H9 (cell line): ENCODE results near the gene PMIS2. TPM values are rescaled to one million over a fixed set of nuclear protein-coding genes. Genes with fewer than 3 reads are reported as not detected.
A peak's percentile ranks its signal among the peaks of the same experiment; 100 is the strongest.

Source experiments
- DNase-seq: peaks from one replicate; pipeline ENCODE4 v3.0.0-alpha.2; 2017
- H2AFZ ChIP-seq: one replicate; pipeline ENCODE4 v1.6.1; 2013; ENCODE audit warnings: mild to moderate bottlenecking, low read length, control low read depth, moderate library complexity
- H2AK5ac ChIP-seq: 2 replicates; pipeline ENCODE4 v1.6.1; 2013; ENCODE audit warnings: low read length, control low read depth, mixed read lengths; ENCODE audit not compliant: insufficient read length
- H2BK120ac ChIP-seq: one replicate; pipeline ENCODE4 v1.6.1; 2013; ENCODE audit warnings: low read depth, mild to moderate bottlenecking, low read length, control low read depth, inconsistent platforms; ENCODE audit not compliant: poor library complexity, severe bottlenecking
- H2BK12ac ChIP-seq: 2 replicates; pipeline ENCODE4 v1.6.1; 2013; ENCODE audit warnings: low read length, control low read depth, mixed read lengths, low read depth; ENCODE audit not compliant: insufficient read length
- H2BK15ac ChIP-seq: 2 replicates; pipeline ENCODE4 v1.6.1; 2013; ENCODE audit warnings: low read depth, low read length, control low read depth
- H2BK20ac ChIP-seq: one replicate; pipeline ENCODE4 v1.6.1; 2013; ENCODE audit warnings: low read depth, mild to moderate bottlenecking, low read length, control low read depth, inconsistent platforms; ENCODE audit not compliant: poor library complexity, severe bottlenecking
- H2BK5ac ChIP-seq: 2 replicates; pipeline ENCODE4 v1.6.1; 2013; ENCODE audit warnings: low read length, control low read depth, mixed read lengths; ENCODE audit not compliant: insufficient read length
- H3K14ac ChIP-seq: 2 replicates; pipeline ENCODE4 v1.6.1; 2013; ENCODE audit warnings: low read length, control low read depth; ENCODE audit not compliant: insufficient read depth
- H3K18ac ChIP-seq: 2 replicates; pipeline ENCODE4 v1.6.1; 2013; ENCODE audit warnings: low read depth, mild to moderate bottlenecking, mixed read lengths, low read length, control low read depth; ENCODE audit not compliant: insufficient read length
- H3K23ac ChIP-seq: 2 replicates; pipeline ENCODE4 v1.6.1; 2013; ENCODE audit warnings: low read length, control low read depth, mixed read lengths, low read depth; ENCODE audit not compliant: insufficient read length
- H3K23me2 ChIP-seq: 2 replicates; pipeline ENCODE4 v1.6.1; 2013; ENCODE audit warnings: low read depth, mild to moderate bottlenecking, mixed read lengths, low read length, control low read depth; ENCODE audit not compliant: insufficient read length, poor library complexity, severe bottlenecking
- H3K27ac ChIP-seq: 2 replicates; pipeline ENCODE4 v1.5.1; 2013; ENCODE audit warnings: low read length, control low read depth, mixed read lengths, low read depth; ENCODE audit not compliant: insufficient read length
- H3K27me3 ChIP-seq: 2 replicates; pipeline ENCODE4 v1.6.1; 2013; ENCODE audit warnings: low read length, control low read depth, inconsistent platforms; ENCODE audit not compliant: insufficient read depth
- H3K4ac ChIP-seq: 2 replicates; pipeline ENCODE4 v1.6.1; 2013; ENCODE audit warnings: low read depth, mild to moderate bottlenecking, control low read depth, inconsistent platforms, low read length, moderate library complexity
- H3K4me1 ChIP-seq: 2 replicates; pipeline ENCODE4 v1.6.1; 2013; ENCODE audit warnings: low read length, control low read depth, inconsistent platforms; ENCODE audit not compliant: insufficient read depth
- H3K4me2 ChIP-seq: 2 replicates; pipeline ENCODE4 v1.6.1; 2013; ENCODE audit warnings: low read length, control low read depth, mixed read lengths; ENCODE audit not compliant: insufficient read length, insufficient read depth
- H3K56ac ChIP-seq: 2 replicates; pipeline ENCODE4 v1.6.1; 2013; ENCODE audit warnings: low read depth, mild to moderate bottlenecking, mixed read lengths, low read length, control low read depth; ENCODE audit not compliant: insufficient read length
- H3K79me1 ChIP-seq: 2 replicates; pipeline ENCODE4 v1.6.1; 2013; ENCODE audit warnings: low read depth, mild to moderate bottlenecking, moderate library complexity, low read length, control low read depth, inconsistent platforms; ENCODE audit not compliant: insufficient read depth, poor library complexity, severe bottlenecking
- H3K79me2 ChIP-seq: 2 replicates; pipeline ENCODE4 v1.6.1; 2013; ENCODE audit warnings: low read length, control low read depth, inconsistent platforms; ENCODE audit not compliant: insufficient read depth
- H3K9ac ChIP-seq: 2 replicates; pipeline ENCODE4 v1.6.1; 2013; ENCODE audit warnings: low read length, control low read depth, mixed read lengths; ENCODE audit not compliant: insufficient read length; ENCODE audit errors: extremely low read depth
- H3K9me3 ChIP-seq: one replicate; pipeline ENCODE4 v1.6.1; 2013; ENCODE audit warnings: low read depth, low read length, inconsistent platforms; ENCODE audit not compliant: control insufficient read depth
- H3T11ph ChIP-seq: one replicate; pipeline ENCODE4 v1.6.1; 2013; ENCODE audit warnings: mild to moderate bottlenecking, low read length, control low read depth, inconsistent platforms
- H4K20me1 ChIP-seq: one replicate; pipeline ENCODE4 v1.6.1; 2013; ENCODE audit not compliant: control insufficient read depth, insufficient read length, insufficient read depth
- H4K5ac ChIP-seq: 2 replicates; pipeline ENCODE4 v1.6.1; 2013; ENCODE audit warnings: low read depth, mild to moderate bottlenecking, mixed read lengths, low read length, control low read depth; ENCODE audit not compliant: insufficient read length
- H4K8ac ChIP-seq: replicated peaks from 2 replicates; pipeline ENCODE4 v1.6.1; 2013; ENCODE audit warnings: low read length, control low read depth, mixed read lengths, low read depth; ENCODE audit not compliant: insufficient read length
- H4K91ac ChIP-seq: 2 replicates; pipeline ENCODE4 v1.6.1; 2013; ENCODE audit warnings: low read depth, mild to moderate bottlenecking, moderate library complexity, mixed read lengths, low read length, control low read depth; ENCODE audit not compliant: insufficient read length
- H3K27ac Mint-ChIP-seq, 3 experiments: 2 replicates in 2 of 3; 3 replicates in 1 of 3; pipeline ENCODE4 v1.8.0; 2020 to 2021; ENCODE audit warnings: mixed read lengths in 3 of 3, mild to moderate bottlenecking in 1 of 3, moderate library complexity in 1 of 3
- H3K27me3 Mint-ChIP-seq: 2 replicates; pipeline ENCODE4 v1.8.0; 2021; ENCODE audit warnings: low read depth, mild to moderate bottlenecking, moderate library complexity, mixed read lengths
- H3K36me3 Mint-ChIP-seq, 3 experiments: 2 replicates in 2 of 3; 3 replicates in 1 of 3; pipeline ENCODE4 v1.8.0; 2020 to 2021; ENCODE audit warnings: low read depth in 3 of 3, mixed read lengths in 3 of 3; ENCODE audit not compliant: insufficient read depth in 1 of 3
- H3K4me1 Mint-ChIP-seq, 2 experiments: 2 replicates each; pipeline ENCODE4 v1.8.0; 2020; ENCODE audit warnings: mixed read lengths in 2 of 2
- H3K4me3 Mint-ChIP-seq, 2 experiments: 2 replicates in 1 of 2; 3 replicates in 1 of 2; pipeline ENCODE4 v1.8.0; 2020 to 2021; ENCODE audit warnings: mild to moderate bottlenecking in 2 of 2, mixed read lengths in 2 of 2, moderate library complexity in 1 of 2
- H3K9me3 Mint-ChIP-seq, 2 experiments: 2 replicates in 1 of 2; 3 replicates in 1 of 2; pipeline ENCODE4 v1.8.0; 2020; ENCODE audit warnings: mild to moderate bottlenecking in 2 of 2, mixed read lengths in 2 of 2, moderate library complexity in 1 of 2
- WGBS: extraction: QIAGEN DNeasy Blood & Tissue Kit; methylation state at CpG from one replicate; pipeline ENCODE4 v1.1.7; 2013; ENCODE audit warnings: missing lambda C conversion rate, low lambda C conversion rate, mixed read lengths; ENCODE audit not compliant: insufficient read length; ENCODE audit errors: extremely low coverage; 5-methylcytosine and 5-hydroxymethylcytosine counted together
- total RNA-seq: library from RNA; stranded (reverse); gene quantifications from 2 replicates; pipeline ENCODE4 v1.2.1, GENCODE V29; 2021
- TF ChIP-seq, protein P1 (sequence below): fragments of 200-600 bp; sonication (generic); conservative IDR thresholded peaks from 3 replicates; pipeline ENCODE4 v1.8.0; 2021; ENCODE audit warnings: antibody characterized with exemption, mild to moderate bottlenecking

PMIS2 gene
- total RNA-seq, 1 experiment from 2014 or later, result not detected

DNA sequence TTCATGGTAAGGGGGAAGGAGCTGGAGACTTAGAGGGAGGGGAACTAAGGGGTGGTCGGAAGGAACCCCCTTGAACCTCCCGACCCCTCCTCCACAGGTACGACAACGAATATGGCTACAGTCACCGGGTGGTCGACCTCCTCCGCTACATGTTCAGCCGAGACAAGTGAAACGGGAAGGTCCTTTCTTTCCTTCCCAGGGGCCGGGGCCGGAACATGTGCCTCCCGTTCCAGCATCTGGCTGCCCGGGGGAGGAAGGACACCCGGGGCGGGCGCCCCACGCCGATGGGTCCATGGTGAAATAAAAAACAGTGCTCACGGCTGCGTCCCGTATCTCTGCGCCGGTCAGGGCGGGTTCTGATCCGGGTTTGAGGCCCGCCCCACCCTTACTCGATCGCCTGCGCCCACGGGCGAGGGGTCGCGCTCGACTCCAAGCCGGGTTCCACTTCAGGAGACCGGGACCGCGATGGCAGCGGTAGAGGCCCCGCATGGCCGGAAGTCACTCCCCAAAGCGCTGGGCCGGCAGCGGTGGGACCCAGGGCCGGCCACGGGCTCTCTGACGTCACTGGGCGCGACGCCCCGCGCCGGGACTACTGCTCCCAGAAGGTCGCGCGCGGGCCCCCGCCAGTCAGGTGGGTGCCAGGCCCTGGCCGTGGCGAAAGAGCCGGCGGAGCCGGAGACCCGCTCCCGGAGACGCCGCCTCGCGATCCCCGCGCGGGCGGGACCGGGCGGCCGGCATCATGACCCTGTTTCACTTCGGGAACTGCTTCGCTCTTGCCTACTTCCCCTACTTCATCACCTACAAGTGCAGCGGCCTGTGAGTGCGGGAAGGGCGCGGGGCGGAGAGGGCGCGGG, 40.7 kb upstream of the PMIS2 start, which contains the start of gene TMEM147:
Gene TMEM147 (plus strand): TSS at position 626 of the 854 bp plus-strand sequence. CDS start 114 bp downstream, at position 740.
- H3K27ac ChIP-seq, result no peak within 1 kb of the TSS
- peak within 1 kb of the TSS; percentile 86 for H3K9ac ChIP-seq
- no peak within 1 kb of the TSS for H4K8ac ChIP-seq
- TF ChIP-seq, protein P1, sequence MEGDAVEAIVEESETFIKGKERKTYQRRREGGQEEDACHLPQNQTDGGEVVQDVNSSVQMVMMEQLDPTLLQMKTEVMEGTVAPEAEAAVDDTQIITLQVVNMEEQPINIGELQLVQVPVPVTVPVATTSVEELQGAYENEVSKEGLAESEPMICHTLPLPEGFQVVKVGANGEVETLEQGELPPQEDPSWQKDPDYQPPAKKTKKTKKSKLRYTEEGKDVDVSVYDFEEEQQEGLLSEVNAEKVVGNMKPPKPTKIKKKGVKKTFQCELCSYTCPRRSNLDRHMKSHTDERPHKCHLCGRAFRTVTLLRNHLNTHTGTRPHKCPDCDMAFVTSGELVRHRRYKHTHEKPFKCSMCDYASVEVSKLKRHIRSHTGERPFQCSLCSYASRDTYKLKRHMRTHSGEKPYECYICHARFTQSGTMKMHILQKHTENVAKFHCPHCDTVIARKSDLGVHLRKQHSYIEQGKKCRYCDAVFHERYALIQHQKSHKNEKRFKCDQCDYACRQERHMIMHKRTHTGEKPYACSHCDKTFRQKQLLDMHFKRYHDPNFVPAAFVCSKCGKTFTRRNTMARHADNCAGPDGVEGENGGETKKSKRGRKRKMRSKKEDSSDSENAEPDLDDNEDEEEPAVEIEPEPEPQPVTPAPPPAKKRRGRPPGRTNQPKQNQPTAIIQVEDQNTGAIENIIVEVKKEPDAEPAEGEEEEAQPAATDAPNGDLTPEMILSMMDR, result no peak
- peaks cover 13% of the 10 kb centered on the region for H3K23me2 ChIP-seq
- H2BK5ac ChIP-seq, result no peak within 1 kb of the TSS
- no CpG with 5 or more reads among the region's 85 CpGs for WGBS
- peaks cover 5% of the 10 kb centered on the region; the same call in 1 of the 2 replicates for H3K79me2 ChIP-seq
- H3K23ac ChIP-seq, result no peak within 1 kb of the TSS
- peak within 1 kb of the TSS; percentile 80 for H3K18ac ChIP-seq
- H3K79me1 ChIP-seq, result no peaks in the 10 kb centered on the region
- H3T11ph ChIP-seq, result no peak within 1 kb of the TSS
- Mint-ChIP-seq H3K27me3 (no peaks in the 10 kb centered on the region), H3K4me3 (peak within 1 kb of the TSS; percentile 95 to 97), H3K4me1 (peaks cover 28 to 32% of the 10 kb centered on the region in 2 experiments), H3K36me3 (peaks cover 22 to 68% (median 47%) of the 10 kb centered on the region in 3 experiments; a peak in 6 of 7 replicates), H3K27ac (peak within 1 kb of the TSS in 2 of 3 experiments; percentile 92 to 96; a peak in 4 of 7 replicates), H3K9me3 (no peaks in the 10 kb centered on the region)
- peak within 1 kb of the TSS; percentile 18 for H4K91ac ChIP-seq
- H3K27me3 ChIP-seq, result no peaks in the 10 kb centered on the region
- no peak within 1 kb of the TSS for H3K4ac ChIP-seq
- peak; percentile 93 for DNase-seq
- H3K14ac ChIP-seq, result peak within 1 kb of the TSS; percentile 84
- no peak within 1 kb of the TSS for H2AK5ac ChIP-seq
- no peak within 1 kb of the TSS for H2BK120ac ChIP-seq
- H3K4me2 ChIP-seq, result peak within 1 kb of the TSS; percentile 90
- no peak within 1 kb of the TSS for H4K5ac ChIP-seq
- H4K20me1 ChIP-seq, result no peaks in the 10 kb centered on the region
- no peak within 1 kb of the TSS for H2BK12ac ChIP-seq
- H3K9me3 ChIP-seq, result no peaks in the 10 kb centered on the region
- H3K4me1 ChIP-seq, result peaks cover 6% of the 10 kb centered on the region; the same call in 1 of the 2 replicates
- no peak within 1 kb of the TSS for H2BK15ac ChIP-seq
- no peak within 1 kb of the TSS for H2AFZ ChIP-seq
- H2BK20ac ChIP-seq, result no peak within 1 kb of the TSS
- H3K56ac ChIP-seq, result peak within 1 kb of the TSS; percentile 34
